ENCODE data around the gene SH3GL1. TPM values are rescaled to one million over a fixed set of nuclear protein-coding genes. Genes with fewer than 3 reads are reported as not detected.

The SH3GL1 gene
- total RNA-seq, 1 donor from 2014 or later: 128 TPM

DNA sequence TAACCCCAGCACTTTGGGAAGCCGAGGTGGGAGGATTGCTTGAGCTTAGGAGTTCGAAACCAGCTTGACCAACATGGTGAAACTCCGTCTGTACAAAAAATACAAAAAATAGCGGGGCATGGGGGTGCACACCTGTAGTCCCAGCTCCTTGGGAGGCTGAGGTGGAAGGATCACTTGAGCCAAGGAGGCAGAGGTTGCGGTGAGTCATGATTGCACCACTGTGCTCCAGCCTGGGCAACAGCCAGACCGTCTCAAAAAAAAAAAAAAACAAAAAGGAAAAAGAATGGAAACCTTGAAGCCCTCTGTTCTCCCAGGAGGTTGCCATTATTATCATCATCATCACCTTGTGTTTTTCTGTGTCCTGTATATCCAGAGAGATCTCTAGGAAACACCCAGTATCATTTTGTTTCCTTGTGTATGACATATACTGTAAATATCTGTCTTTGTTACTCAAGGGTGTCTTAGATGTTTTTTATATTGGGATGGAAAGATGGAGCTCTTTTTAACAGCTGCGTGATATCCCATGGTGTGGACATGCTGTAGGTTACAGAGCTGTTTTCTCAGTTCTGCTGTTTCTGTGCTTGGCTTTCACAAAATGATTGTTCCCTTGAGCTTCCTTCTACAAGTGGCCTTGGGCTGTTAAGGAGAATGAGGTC, 13.9 kb upstream of the SH3GL1 start:
- Mint-ChIP-seq H3K9me3 (ENCODE audit: unreplicated experiment) (no peaks in the 10 kb centered on the region), H3K4me1 (ENCODE audit: unreplicated experiment) (peaks cover 2% of the 10 kb centered on the region), H3K27ac (ENCODE audit: unreplicated experiment) (no peak overlapping the region), H3K36me3 (ENCODE audit: low read depth, unreplicated experiment) (peaks cover 7% of the 10 kb centered on the region), H3K4me3 (ENCODE audit: unreplicated experiment) (no peak overlapping the region), H3K27me3 (ENCODE audit: unreplicated experiment) (peaks cover 3% of the 10 kb centered on the region)
- TF ChIP-seq, protein P1, sequence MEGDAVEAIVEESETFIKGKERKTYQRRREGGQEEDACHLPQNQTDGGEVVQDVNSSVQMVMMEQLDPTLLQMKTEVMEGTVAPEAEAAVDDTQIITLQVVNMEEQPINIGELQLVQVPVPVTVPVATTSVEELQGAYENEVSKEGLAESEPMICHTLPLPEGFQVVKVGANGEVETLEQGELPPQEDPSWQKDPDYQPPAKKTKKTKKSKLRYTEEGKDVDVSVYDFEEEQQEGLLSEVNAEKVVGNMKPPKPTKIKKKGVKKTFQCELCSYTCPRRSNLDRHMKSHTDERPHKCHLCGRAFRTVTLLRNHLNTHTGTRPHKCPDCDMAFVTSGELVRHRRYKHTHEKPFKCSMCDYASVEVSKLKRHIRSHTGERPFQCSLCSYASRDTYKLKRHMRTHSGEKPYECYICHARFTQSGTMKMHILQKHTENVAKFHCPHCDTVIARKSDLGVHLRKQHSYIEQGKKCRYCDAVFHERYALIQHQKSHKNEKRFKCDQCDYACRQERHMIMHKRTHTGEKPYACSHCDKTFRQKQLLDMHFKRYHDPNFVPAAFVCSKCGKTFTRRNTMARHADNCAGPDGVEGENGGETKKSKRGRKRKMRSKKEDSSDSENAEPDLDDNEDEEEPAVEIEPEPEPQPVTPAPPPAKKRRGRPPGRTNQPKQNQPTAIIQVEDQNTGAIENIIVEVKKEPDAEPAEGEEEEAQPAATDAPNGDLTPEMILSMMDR (IDR thresholded peaks at IDR 0.05; ENCODE audit: unreplicated experiment): no peak
- no peak for DNase-seq (ENCODE audit: low spot score)

DNA sequence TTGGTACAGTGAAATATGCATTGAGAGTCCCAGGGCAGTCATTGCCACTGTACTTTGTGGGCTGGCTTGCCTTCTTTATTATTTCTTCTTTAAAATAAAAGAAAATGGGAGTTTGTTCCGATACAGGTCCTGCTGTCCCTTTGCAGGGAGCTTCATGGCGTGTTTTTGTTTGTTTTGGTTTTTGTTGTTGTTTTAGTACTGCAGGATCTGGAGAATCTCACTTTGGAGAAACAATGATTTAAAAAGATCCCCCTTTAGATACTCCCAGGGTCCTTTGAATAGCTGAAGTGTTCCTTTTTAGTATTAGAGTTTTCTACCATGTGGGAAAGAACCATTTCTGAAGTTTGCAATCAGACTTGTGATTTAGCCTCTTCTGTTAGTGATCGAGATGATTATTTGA, 13.2 kb upstream of the SH3GL1 start:
- no peak for DNase-seq (ENCODE audit: low spot score)
- Mint-ChIP-seq H3K4me1 (ENCODE audit: unreplicated experiment) (peaks cover 5% of the 10 kb centered on the region), H3K36me3 (ENCODE audit: low read depth, unreplicated experiment) (peaks cover 7% of the 10 kb centered on the region), H3K27me3 (ENCODE audit: unreplicated experiment) (peaks cover 7% of the 10 kb centered on the region), H3K9me3 (ENCODE audit: unreplicated experiment) (no peaks in the 10 kb centered on the region), H3K4me3 (ENCODE audit: unreplicated experiment) (no peak overlapping the region), H3K27ac (ENCODE audit: unreplicated experiment) (no peak overlapping the region)
- TF ChIP-seq, protein P1 (IDR thresholded peaks at IDR 0.05; ENCODE audit: unreplicated experiment): no peak

DNA sequence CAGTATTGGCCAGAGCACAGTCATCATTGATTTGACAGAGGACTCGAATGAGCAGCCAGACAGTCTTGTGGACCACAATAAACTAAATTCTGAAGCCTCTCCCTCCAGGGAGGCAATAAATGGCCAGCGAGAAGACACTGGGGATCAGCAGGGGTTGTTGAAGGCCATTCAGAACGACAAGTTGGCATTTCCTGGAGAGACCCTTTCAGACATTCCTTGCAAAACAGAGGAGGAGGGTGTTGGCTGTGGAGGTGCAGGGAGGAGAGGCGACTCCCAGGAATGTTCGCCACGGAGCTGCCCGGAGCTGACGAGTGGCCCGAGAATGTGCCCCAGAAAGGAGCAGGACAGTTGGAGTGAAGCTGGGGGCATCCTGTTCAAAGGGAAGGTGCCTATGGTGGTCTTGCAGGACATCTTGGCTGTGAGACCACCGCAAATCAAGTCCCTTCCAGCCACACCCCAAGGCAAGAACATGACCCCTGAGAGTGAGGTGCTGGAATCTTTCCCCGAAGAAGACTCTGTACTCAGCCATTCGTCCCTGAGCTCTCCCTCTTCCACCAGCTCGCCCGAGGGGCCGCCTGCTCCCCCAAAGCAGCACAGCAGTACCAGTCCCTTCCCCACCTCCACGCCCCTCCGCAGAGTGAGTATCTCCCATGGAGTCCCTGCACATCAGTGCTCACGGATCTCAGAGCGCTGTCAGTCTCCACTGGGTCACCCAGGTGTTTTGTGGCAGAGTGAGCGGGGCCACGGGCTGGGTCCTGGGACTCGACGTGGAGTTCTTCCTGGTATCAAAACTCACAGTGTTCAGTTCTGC, 9.0 kb upstream of the SH3GL1 start:
- Mint-ChIP-seq H3K4me1 (ENCODE audit: unreplicated experiment) (peaks cover 2% of the 10 kb centered on the region), H3K36me3 (ENCODE audit: low read depth, unreplicated experiment) (peaks cover 1% of the 10 kb centered on the region), H3K4me3 (ENCODE audit: unreplicated experiment) (no peak overlapping the region), H3K27me3 (ENCODE audit: unreplicated experiment) (peaks cover 3% of the 10 kb centered on the region), H3K27ac (ENCODE audit: unreplicated experiment) (peak overlapping the region; percentile 8), H3K9me3 (ENCODE audit: unreplicated experiment) (no peaks in the 10 kb centered on the region)
- TF ChIP-seq, protein P1 (IDR thresholded peaks at IDR 0.05; ENCODE audit: unreplicated experiment): no peak
- DNase-seq (ENCODE audit: low spot score): no peak

DNA sequence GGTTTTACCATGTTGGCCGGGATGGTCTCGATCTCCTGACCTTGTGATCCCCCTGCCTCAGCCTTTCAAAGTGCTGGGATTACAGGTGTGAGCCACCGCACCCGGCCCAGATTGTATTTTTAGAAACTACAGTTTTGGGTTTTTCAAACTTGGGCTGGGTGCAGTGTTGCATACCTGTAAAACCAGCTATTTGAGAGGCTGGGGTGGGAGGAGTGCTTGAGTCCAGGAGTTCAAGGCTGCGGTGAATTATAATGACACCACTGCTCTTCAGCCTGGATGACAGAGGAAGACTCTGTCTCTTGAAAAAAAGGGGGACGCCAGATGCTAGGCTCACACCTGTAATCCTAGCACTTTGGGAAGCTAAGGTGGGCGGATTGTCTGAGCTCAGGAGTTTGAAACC, 6.3 kb upstream of the SH3GL1 start:
- Mint-ChIP-seq H3K4me3 (ENCODE audit: unreplicated experiment) (no peak overlapping the region), H3K4me1 (ENCODE audit: unreplicated experiment) (peaks cover 16% of the 10 kb centered on the region), H3K27ac (ENCODE audit: unreplicated experiment) (no peak overlapping the region), H3K27me3 (ENCODE audit: unreplicated experiment) (peaks cover 3% of the 10 kb centered on the region), H3K9me3 (ENCODE audit: unreplicated experiment) (no peaks in the 10 kb centered on the region), H3K36me3 (ENCODE audit: low read depth, unreplicated experiment) (no peaks in the 10 kb centered on the region)
- TF ChIP-seq, protein P1 (IDR thresholded peaks at IDR 0.05; ENCODE audit: unreplicated experiment): no peak
- DNase-seq (ENCODE audit: low spot score): no peak

DNA sequence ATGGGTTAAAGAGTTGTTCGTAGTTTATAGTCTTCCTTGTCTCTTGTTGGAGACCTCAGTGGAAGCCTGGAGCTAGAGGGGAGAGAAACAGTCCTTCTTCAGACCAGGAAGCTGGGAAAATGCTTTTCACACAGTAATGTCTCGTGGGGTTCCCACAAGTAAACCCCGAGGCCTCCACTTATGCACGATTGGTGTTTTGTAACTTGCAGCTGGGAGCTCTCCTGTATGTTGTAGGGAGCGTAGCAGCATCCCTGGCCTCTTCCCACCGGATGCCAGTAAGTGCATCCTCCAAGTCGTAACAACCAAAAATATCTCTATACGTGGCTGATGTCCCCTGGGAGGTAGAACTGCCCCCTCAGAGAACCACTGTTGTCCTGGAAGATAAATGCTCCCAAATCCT, 5.6 kb upstream of the SH3GL1 start:
- DNase-seq (ENCODE audit: low spot score): no peak
- Mint-ChIP-seq H3K27ac (ENCODE audit: unreplicated experiment) (no peak overlapping the region), H3K9me3 (ENCODE audit: unreplicated experiment) (no peaks in the 10 kb centered on the region), H3K4me3 (ENCODE audit: unreplicated experiment) (no peak overlapping the region), H3K27me3 (ENCODE audit: unreplicated experiment) (peaks cover 9% of the 10 kb centered on the region), H3K4me1 (ENCODE audit: unreplicated experiment) (peaks cover 22% of the 10 kb centered on the region), H3K36me3 (ENCODE audit: low read depth, unreplicated experiment) (no peaks in the 10 kb centered on the region)
- TF ChIP-seq, protein P1 (IDR thresholded peaks at IDR 0.05; ENCODE audit: unreplicated experiment): no peak
